Parathyroid adenoma (tissue), 2 donors: ENCODE measurements around the gene CHST2.
"Not testable (repeated sequence)": the region's sequence is repeated elsewhere in the genome, so short reads cannot be mapped to it uniquely, and the experiment has no call there.

Experiments used
- H2AFZ ChIP-seq: fragments of 300-600 bp; sonication (generic); one replicate; pipeline ENCODE4 v1.7.0; 2017; ENCODE audit warnings: antibody characterized with exemption, mild to moderate bottlenecking
- H3K27ac ChIP-seq: fragments of 300-600 bp; sonication (generic); one replicate; pipeline ENCODE4 v1.7.0; 2017
- H3K27me3 ChIP-seq: fragments of 300-600 bp; sonication (generic); one replicate; pipeline ENCODE4 v1.7.0; 2017; ENCODE audit warnings: low read length; ENCODE audit not compliant: control insufficient read depth, insufficient read depth
- H3K36me3 ChIP-seq: fragments of 300-600 bp; sonication (generic); one replicate; pipeline ENCODE4 v1.7.0; 2017; ENCODE audit warnings: low read length; ENCODE audit not compliant: control insufficient read depth, insufficient read depth
- H3K4me1 ChIP-seq: fragments of 300-600 bp; sonication (generic); one replicate; pipeline ENCODE4 v1.7.0; 2017; ENCODE audit warnings: control low read depth
- H3K4me2 ChIP-seq: fragments of 300-600 bp; sonication (generic); one replicate; pipeline ENCODE4 v1.7.0; 2017; ENCODE audit warnings: low read length
- H3K4me3 ChIP-seq: fragments of 300-600 bp; sonication (generic); one replicate; pipeline ENCODE4 v1.7.0; 2017; ENCODE audit warnings: low read depth, low read length
- H3K79me2 ChIP-seq: fragments of 300-600 bp; sonication (generic); one replicate; pipeline ENCODE4 v1.7.0; 2017; ENCODE audit warnings: control low read depth
- H3K9ac ChIP-seq: fragments of 300-600 bp; sonication (generic); one replicate; pipeline ENCODE4 v1.7.0; 2017; ENCODE audit warnings: mild to moderate bottlenecking
- H3K9me3 ChIP-seq: fragments of 300-600 bp; sonication (generic); one replicate; pipeline ENCODE4 v1.7.0; 2017; ENCODE audit warnings: low read length; ENCODE audit not compliant: control insufficient read depth
- TF ChIP-seq, protein P1 (sequence below): fragments of 300-600 bp; sonication (generic); IDR thresholded peaks from one replicate; pipeline ENCODE4 v1.7.0; 2017; ENCODE audit warnings: antibody characterized with exemption, mild to moderate bottlenecking
- donor health status: primary hyperparathyroidism.

CHST2 gene

DNA sequence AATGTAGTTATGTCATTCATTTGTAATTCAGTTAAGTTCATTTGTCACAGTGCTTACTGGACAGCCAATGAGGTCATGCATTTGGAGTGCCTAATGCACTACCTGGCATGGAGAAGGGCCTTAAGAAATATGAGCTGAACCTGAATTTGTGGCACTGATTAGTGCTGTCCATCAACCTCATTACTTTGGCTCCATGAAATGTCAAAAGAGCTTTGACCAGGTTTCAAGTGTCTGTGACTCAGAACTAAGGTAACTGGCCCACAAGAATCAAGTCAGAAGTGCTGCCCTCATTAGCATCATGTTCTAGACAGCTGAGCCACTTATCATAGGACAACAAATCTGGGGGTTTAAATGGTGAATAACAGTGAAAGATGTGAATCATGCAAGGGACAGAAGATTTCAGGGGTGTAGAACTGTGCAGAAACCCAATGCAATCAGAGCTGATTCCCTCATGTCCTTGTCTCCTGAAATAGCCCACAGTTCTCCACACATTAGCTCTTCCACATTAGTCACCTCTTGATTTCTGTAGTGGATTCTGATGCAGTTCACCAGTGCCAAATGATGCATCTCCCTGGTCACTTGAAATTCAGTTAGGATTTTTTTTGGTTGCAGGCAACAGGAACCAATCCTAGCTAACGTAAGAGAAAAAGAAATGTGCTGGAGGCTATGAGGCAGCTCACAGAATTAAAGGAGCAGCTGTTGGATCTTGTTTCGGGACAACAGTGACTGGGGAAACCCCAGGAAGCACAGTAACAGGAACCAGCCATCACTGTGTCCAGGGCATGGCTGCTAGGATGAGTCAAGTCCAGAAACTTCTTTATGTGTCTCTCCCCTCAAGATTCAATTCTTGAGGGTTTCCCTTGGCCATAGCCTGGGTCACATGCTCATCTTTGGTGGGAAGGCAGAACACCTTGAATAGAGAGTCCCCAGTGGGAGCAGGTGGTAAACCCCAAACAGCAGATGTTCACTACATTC is 38.7 kb downstream of the CHST2 start:
- H3K27ac ChIP-seq, result no peak overlapping the region
- no peak overlapping the region for H3K9ac ChIP-seq
- no peak overlapping the region for H2AFZ ChIP-seq
- no peaks in the 10 kb centered on the region for H3K36me3 ChIP-seq
- TF ChIP-seq, protein P1, sequence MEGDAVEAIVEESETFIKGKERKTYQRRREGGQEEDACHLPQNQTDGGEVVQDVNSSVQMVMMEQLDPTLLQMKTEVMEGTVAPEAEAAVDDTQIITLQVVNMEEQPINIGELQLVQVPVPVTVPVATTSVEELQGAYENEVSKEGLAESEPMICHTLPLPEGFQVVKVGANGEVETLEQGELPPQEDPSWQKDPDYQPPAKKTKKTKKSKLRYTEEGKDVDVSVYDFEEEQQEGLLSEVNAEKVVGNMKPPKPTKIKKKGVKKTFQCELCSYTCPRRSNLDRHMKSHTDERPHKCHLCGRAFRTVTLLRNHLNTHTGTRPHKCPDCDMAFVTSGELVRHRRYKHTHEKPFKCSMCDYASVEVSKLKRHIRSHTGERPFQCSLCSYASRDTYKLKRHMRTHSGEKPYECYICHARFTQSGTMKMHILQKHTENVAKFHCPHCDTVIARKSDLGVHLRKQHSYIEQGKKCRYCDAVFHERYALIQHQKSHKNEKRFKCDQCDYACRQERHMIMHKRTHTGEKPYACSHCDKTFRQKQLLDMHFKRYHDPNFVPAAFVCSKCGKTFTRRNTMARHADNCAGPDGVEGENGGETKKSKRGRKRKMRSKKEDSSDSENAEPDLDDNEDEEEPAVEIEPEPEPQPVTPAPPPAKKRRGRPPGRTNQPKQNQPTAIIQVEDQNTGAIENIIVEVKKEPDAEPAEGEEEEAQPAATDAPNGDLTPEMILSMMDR, result no peak
- H3K4me2 ChIP-seq, result no peak overlapping the region
- no peaks in the 10 kb centered on the region for H3K9me3 ChIP-seq
- no peak overlapping the region for H3K4me3 ChIP-seq
- H3K79me2 ChIP-seq, result no peaks in the 10 kb centered on the region
- H3K4me1 ChIP-seq, result no peaks in the 10 kb centered on the region
- no peaks in the 10 kb centered on the region for H3K27me3 ChIP-seq

DNA sequence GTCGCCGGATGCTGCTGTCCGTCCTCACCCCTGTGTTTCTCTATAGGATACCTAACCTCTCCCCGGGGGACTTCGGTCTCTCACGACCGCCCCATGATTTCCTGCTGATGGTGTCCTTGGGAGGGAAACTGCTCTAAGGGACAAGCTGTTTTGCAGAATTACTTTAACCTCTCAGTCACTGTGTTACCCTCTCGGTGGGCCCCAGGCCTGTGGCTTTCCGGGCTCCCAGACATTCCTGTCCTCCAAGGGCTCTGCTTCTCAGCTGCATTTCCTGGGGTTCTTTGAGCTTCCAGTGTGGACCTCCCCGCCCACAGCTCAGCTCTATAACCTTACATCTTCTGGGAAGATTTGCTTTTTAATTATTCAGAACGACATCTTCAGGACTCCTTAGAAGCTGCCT is 40.9 kb downstream of the CHST2 start:
- no peaks in the 10 kb centered on the region for H3K9me3 ChIP-seq
- no peak overlapping the region for H3K9ac ChIP-seq
- no peak overlapping the region for H3K4me3 ChIP-seq
- H3K79me2 ChIP-seq, result no peaks in the 10 kb centered on the region
- H3K27me3 ChIP-seq, result no peaks in the 10 kb centered on the region
- no peak overlapping the region for H3K27ac ChIP-seq
- no peaks in the 10 kb centered on the region for H3K36me3 ChIP-seq
- no peak overlapping the region for H2AFZ ChIP-seq
- no peak overlapping the region for H3K4me2 ChIP-seq
- TF ChIP-seq, protein P1, result no peak
- H3K4me1 ChIP-seq, result no peaks in the 10 kb centered on the region

GRCh38 chr3:143163562-143164100 is 44.1 kb downstream of the CHST2 start:
- Histone ChIP-seq H3K4me2 (no peak overlapping the region), H3K9ac (no peak overlapping the region)

GRCh38 chr3:143165211-143165610 is 45.6 kb downstream of the CHST2 start:
- Histone ChIP-seq H3K9me3 (no peaks in the 10 kb centered on the region), H3K27me3 (no peaks in the 10 kb centered on the region), H3K79me2 (no peaks in the 10 kb centered on the region), H3K4me1 (no peaks in the 10 kb centered on the region), H3K36me3 (no peaks in the 10 kb centered on the region), H3K9ac (no peak overlapping the region), H3K27ac (no peak overlapping the region), H2AFZ (no peak overlapping the region), H3K4me3 (no peak overlapping the region), H3K4me2 (no peak overlapping the region)
- TF ChIP-seq, protein P1, result no peak

More at GRCh38 chr3:143163562-143164100, 44.1 kb downstream of the CHST2 start:
- TF ChIP-seq, protein P1, result no peak
- H3K27ac ChIP-seq, result no peak overlapping the region
- no peaks in the 10 kb centered on the region for H3K4me1 ChIP-seq
- no peaks in the 10 kb centered on the region for H3K79me2 ChIP-seq
- H3K27me3 ChIP-seq, result no peaks in the 10 kb centered on the region
- no peak overlapping the region for H3K4me3 ChIP-seq
- H3K9me3 ChIP-seq, result no peaks in the 10 kb centered on the region
- H2AFZ ChIP-seq, result peak overlapping the region; percentile 14
- no peaks in the 10 kb centered on the region for H3K36me3 ChIP-seq

DNA sequence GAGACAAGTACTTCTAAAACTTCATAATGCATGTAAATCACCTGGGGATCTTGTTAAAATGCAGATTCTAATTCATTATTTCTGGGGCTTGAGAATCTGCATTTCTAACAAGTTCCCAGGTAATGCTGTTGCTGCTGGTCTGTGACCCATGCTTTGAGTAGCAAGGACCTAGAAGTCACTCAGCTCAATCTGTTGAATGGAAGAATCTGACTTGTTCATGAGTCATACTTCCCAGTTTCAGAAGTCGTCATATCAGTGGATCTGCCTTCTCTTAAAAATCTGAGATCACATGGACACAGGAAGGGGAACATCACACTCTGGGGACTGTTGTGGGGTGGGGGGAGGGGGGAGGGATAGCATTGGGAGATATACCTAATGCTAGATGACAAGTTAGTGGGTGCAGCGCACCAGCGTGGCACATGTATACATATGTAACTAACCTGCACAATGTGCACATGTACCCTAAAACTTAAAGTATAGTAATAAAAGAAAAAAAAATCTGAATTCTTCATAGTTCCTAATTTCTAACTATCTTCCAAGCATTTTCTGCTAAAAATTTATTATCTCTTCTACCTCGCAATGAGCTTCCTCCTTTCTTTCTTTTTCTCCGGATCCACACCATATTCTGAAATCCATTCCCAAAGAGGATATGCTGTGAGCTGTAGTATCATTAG is 46.2 kb downstream of the CHST2 start:
- not testable (repeated sequence) for H3K4me2 ChIP-seq, H3K4me1 ChIP-seq, H3K4me3 ChIP-seq, H3K9ac ChIP-seq, H3K79me2 ChIP-seq, H3K9me3 ChIP-seq, H3K27me3 ChIP-seq, H3K36me3 ChIP-seq, H2AFZ ChIP-seq, H3K27ac ChIP-seq
